ENCODE results near the gene VAV1.

GRCh38 chr19:6776999-6777398 is 4.5 kb downstream of the VAV1 start:
- TF ChIP-seq SREBF2 (IDR thresholded peaks at IDR 0.05) (no peak), RFX5 (IDR thresholded peaks at IDR 0.05) (no peak), POLR2A (IDR thresholded peaks at IDR 0.05; ENCODE audit: low read length) (no peak), FOSL2 (IDR thresholded peaks at IDR 0.05) (no peak), FOSL2 (CRISPR knock-in tag; IDR thresholded peaks at IDR 0.05) (no peak), EP300 (IDR thresholded peaks at IDR 0.05) (no peak), CTCF (IDR thresholded peaks at IDR 0.05) (no peak), ESRRA (IDR thresholded peaks at IDR 0.05; ENCODE audit: borderline replicate concordance, low read length) (no peak), MAZ (IDR thresholded peaks at IDR 0.05; ENCODE audit: borderline replicate concordance, low read depth, low read length) (no peak)
- TF ChIP-seq, protein P1, sequence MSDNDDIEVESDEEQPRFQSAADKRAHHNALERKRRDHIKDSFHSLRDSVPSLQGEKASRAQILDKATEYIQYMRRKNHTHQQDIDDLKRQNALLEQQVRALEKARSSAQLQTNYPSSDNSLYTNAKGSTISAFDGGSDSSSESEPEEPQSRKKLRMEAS (IDR thresholded peaks at IDR 0.05) = no peak

Measured in A549 (cell line).